ENCODE results near the gene GNAI3. TPM values are rescaled to one million over a fixed set of nuclear protein-coding genes. Genes with fewer than 3 reads are reported as not detected.

GNAI3 gene
- total and polyA plus RNA-seq, 2 donors (not counting 3 experiments of a cell fraction or from before 2014, with no cell fraction given), result 5.0 to 14.0 TPM

DNA sequence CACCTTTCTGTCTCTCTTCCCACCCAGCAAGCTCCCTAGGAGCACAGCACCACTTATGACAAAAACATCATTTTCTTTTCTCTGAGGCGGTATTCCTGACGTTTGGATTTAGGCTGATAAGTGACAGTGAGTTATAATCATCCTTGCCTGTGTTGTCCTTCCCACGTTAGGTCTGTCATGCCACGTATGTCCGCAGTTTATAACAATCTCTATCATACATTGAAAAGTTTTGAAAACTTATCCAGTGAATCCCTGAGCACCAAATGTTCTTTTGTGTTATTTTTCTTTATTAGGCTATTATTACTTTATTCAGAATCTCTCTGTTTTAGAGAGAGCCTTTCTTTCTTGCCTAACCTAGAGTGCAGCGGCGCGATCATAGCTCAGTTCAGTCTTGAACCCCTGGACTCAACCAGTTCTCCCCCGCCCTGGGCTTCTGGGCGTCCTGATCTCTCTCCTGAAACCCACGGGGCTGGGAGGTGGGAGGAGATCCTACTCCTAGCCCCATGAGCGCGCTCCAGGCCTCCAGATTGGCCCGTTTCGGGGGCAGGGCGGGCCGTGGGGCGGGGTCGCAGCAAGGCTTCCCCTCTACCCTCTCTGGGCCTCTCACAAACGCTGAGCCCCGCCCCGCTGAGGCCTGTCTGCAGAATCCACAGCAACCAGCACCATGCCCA lies 119.2 kb downstream of the GNAI3 start, which contains the start of gene GSTM2:
Gene GSTM2 (plus strand): TSS at position 606 of the 671 bp plus-strand sequence. CDS start 59 bp downstream, at position 665.
- H3K9ac ChIP-seq (replicated peaks; ENCODE audit: extremely low read depth, insufficient read depth, low read length), result peak within 1 kb of the TSS; percentile 19
- POLR2A ChIA-PET, result no interaction called here
- dilution Hi-C loops (cut with MboI; ENCODE audit: extremely low pct_ligation_motif_present, low sequenced_read_pairs), result no loop called here

More for the DNA sequence above, 119.2 kb downstream of the GNAI3 start, which contains the start of gene GSTM2:
- no peaks in the 10 kb centered on the region for H3K36me3 ChIP-seq (ENCODE audit: control insufficient read depth in 2 of 2, extremely low read depth in 1 of 2, insufficient read depth in 2 of 2, low read length in 2 of 2)
- H3K9me1 ChIP-seq (replicated peaks; ENCODE audit: control insufficient read depth, extremely low read depth, insufficient read depth, low read length), result no peaks in the 10 kb centered on the region
- FAIRE-seq, result peak; percentile 91
- H3K9me3 ChIP-seq (replicated peaks; ENCODE audit: control insufficient read depth, insufficient read depth, low read length), result no peaks in the 10 kb centered on the region
- no peaks in the 10 kb centered on the region for H4K20me1 ChIP-seq (replicated peaks; ENCODE audit: control insufficient read depth, extremely low read depth, insufficient read depth, low read length)
- CTCF ChIA-PET, result interaction anchor here (0.7 to 3.4 kb wide), 3 partner anchors 15 to 27 kb away, joined by 3 to 20 read pairs (median 4); no protein-coding TSS in a partner anchor
- H2AFZ ChIP-seq (ENCODE audit: low read depth, low read length), result peak within 1 kb of the TSS; percentile 65
- intact Hi-C loops (cut with micrococcal nuclease), result loop anchor here (1.0 to 5.0 kb wide), 2 partner anchors 39 to 95 kb away; partner anchors contain the start of gene EPS8L3
- TF ChIP-seq POLR2A (IDR thresholded peaks at IDR 0.05; ENCODE audit: low read depth, low read length) (no peak), EZH2 (IDR thresholded peaks at IDR 0.05; ENCODE audit: borderline replicate concordance, low read depth, low read length, severe bottlenecking) (no peak), POLR2AphosphoS5 (IDR thresholded peaks at IDR 0.05; ENCODE audit: insufficient read depth, low read depth, low read length) (no peak), JUN (IDR thresholded peaks at IDR 0.05; ENCODE audit: borderline replicate concordance, insufficient read depth, insufficient read length, low read depth) (no peak), GATA2 (IDR thresholded peaks at IDR 0.05; ENCODE audit: insufficient read depth, insufficient read length, low read depth, low read length) (no peak), FOS (IDR thresholded peaks at IDR 0.05; ENCODE audit: borderline replicate concordance, insufficient read depth, low read length) (no peak), MYC (IDR thresholded peaks at IDR 0.05; ENCODE audit: low read depth, low read length) (no peak)
- TF ChIP-seq, protein P1, sequence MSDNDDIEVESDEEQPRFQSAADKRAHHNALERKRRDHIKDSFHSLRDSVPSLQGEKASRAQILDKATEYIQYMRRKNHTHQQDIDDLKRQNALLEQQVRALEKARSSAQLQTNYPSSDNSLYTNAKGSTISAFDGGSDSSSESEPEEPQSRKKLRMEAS (IDR thresholded peaks at IDR 0.05; ENCODE audit: insufficient read depth, insufficient read length), result no peak
- TF ChIP-seq, protein P2, sequence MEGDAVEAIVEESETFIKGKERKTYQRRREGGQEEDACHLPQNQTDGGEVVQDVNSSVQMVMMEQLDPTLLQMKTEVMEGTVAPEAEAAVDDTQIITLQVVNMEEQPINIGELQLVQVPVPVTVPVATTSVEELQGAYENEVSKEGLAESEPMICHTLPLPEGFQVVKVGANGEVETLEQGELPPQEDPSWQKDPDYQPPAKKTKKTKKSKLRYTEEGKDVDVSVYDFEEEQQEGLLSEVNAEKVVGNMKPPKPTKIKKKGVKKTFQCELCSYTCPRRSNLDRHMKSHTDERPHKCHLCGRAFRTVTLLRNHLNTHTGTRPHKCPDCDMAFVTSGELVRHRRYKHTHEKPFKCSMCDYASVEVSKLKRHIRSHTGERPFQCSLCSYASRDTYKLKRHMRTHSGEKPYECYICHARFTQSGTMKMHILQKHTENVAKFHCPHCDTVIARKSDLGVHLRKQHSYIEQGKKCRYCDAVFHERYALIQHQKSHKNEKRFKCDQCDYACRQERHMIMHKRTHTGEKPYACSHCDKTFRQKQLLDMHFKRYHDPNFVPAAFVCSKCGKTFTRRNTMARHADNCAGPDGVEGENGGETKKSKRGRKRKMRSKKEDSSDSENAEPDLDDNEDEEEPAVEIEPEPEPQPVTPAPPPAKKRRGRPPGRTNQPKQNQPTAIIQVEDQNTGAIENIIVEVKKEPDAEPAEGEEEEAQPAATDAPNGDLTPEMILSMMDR (IDR thresholded peaks at IDR 0.05; ENCODE audit: extremely low read depth in 1 of 2, insufficient read depth in 1 of 2, low read depth in 1 of 2, low read length in 2 of 2), result no peak
- H3K79me2 ChIP-seq (ENCODE audit: control insufficient read depth, insufficient read depth, low read length), result no peaks in the 10 kb centered on the region
- H3K27ac ChIP-seq (ENCODE audit: insufficient read depth, low read depth, low read length), result no peak within 1 kb of the TSS
- peaks cover 5% of the 10 kb centered on the region for H3K4me1 ChIP-seq (ENCODE audit: control insufficient read depth, extremely low read depth, insufficient read depth, low read length)
- peak; percentile 85 for DNase-seq (ENCODE audit: low read depth, low spot score)
- no TSS peak for BruUV-seq (replicated peaks)
- peak within 1 kb of the TSS; percentile 13 to 33 (median 15) for H3K4me3 ChIP-seq (replicated peaks in 1 of 3; ENCODE audit: insufficient read depth in 1 of 3, low read depth in 1 of 3, low read length in 3 of 3)
- H3K27me3 ChIP-seq (ENCODE audit: control insufficient read depth in 2 of 2, insufficient read depth in 2 of 2, low read length in 2 of 2), result no peaks in the 10 kb centered on the region
- H3K4me2 ChIP-seq (ENCODE audit: insufficient read depth, low read length), result peak within 1 kb of the TSS; percentile 75

MicroRNA genes within 50 kb of the gene (microRNA counts, 767-probe panel; counts per million panel counts)
- 723 counts per million, percentile 96 among the panel's probes with 10 or more counts for microRNA hsa-miR-197-3p

Small RNAs within 50 kb of the gene (small RNA-seq; reads per million reads assigned to genes)
- not detected for gene RNU6V (ENCODE audit: insufficient read depth, insufficient read length, low read depth, low replicate concordance)

Other genes starting within 250 kb of the GNAI3 start
- not detected in 2 replicates for gene MYBPHL, start 241.6 kb upstream of the GNAI3 start, total RNA-seq
- gene MYBPHL, start 241.6 kb upstream of the GNAI3 start, polyA plus RNA-seq, result not detected in 2 replicates
- 16.8 and 17.8 TPM in 2 replicates for gene SORT1, start 150.7 kb upstream of the GNAI3 start, total RNA-seq
- gene SORT1, start 150.7 kb upstream of the GNAI3 start, polyA plus RNA-seq, result 6.4 and 6.8 TPM in 2 replicates
- 112 and 125 TPM in 2 replicates for gene PSMA5, start 122.2 kb upstream of the GNAI3 start, total RNA-seq
- gene PSMA5, start 122.2 kb upstream of the GNAI3 start, polyA plus RNA-seq, result 87.9 and 98.1 TPM in 2 replicates
- not detected in 2 replicates for gene SYPL2, start 82.1 kb upstream of the GNAI3 start, total RNA-seq
- gene SYPL2, start 82.1 kb upstream of the GNAI3 start, polyA plus RNA-seq, result 0.02 TPM in 1 of 2 replicates, not detected in the other
- gene ATXN7L2, start 64.7 kb upstream of the GNAI3 start, total RNA-seq, result 3.8 and 4.4 TPM in 2 replicates
- 4.9 and 5.7 TPM in 2 replicates for gene ATXN7L2, start 64.7 kb upstream of the GNAI3 start, polyA plus RNA-seq
- 6.9 and 7.3 TPM in 2 replicates for gene CYB561D1, start 54.5 kb upstream of the GNAI3 start, total RNA-seq
- 7.2 and 9.2 TPM in 2 replicates for gene CYB561D1, start 54.5 kb upstream of the GNAI3 start, polyA plus RNA-seq
- gene AMIGO1, start 38.9 kb upstream of the GNAI3 start, total RNA-seq, result 0.78 and 0.88 TPM in 2 replicates
- 0.67 and 0.80 TPM in 2 replicates for gene AMIGO1, start 38.9 kb upstream of the GNAI3 start, polyA plus RNA-seq
- gene GPR61, start 8.7 kb upstream of the GNAI3 start, total RNA-seq, result not detected in 2 replicates
- not detected in 2 replicates for gene GPR61, start 8.7 kb upstream of the GNAI3 start, polyA plus RNA-seq
- 0.30 TPM in 1 of 2 replicates, not detected in the other for gene GNAT2, start 71.0 kb downstream of the GNAI3 start, total RNA-seq
- 0.08 TPM in 1 of 2 replicates, not detected in the other for gene GNAT2, start 71.0 kb downstream of the GNAI3 start, polyA plus RNA-seq
- gene AMPD2, start 71.2 kb downstream of the GNAI3 start, total RNA-seq, result 69.4 and 82.7 TPM in 2 replicates
- 66.5 and 69.4 TPM in 2 replicates for gene AMPD2, start 71.2 kb downstream of the GNAI3 start, polyA plus RNA-seq
- 5.5 and 9.5 TPM in 2 replicates for gene GSTM4, start 107.5 kb downstream of the GNAI3 start, total RNA-seq
- 11.6 and 12.4 TPM in 2 replicates for gene GSTM4, start 107.5 kb downstream of the GNAI3 start, polyA plus RNA-seq
- 12.0 and 21.5 TPM in 2 replicates for gene GSTM2, start 119.4 kb downstream of the GNAI3 start, total RNA-seq
- 23.6 and 27.1 TPM in 2 replicates for gene GSTM2, start 119.4 kb downstream of the GNAI3 start, polyA plus RNA-seq
- 35.5 TPM in 1 of 2 replicates, not detected in the other for gene GSTM1, start 139.2 kb downstream of the GNAI3 start, total RNA-seq
- gene GSTM1, start 139.2 kb downstream of the GNAI3 start, polyA plus RNA-seq, result 0.16 TPM in 1 of 2 replicates, not detected in the other
- gene GSTM5, start 163.6 kb downstream of the GNAI3 start, total RNA-seq, result 0.51 and 1.6 TPM in 2 replicates
- gene GSTM5, start 163.6 kb downstream of the GNAI3 start, polyA plus RNA-seq, result 0.21 and 0.25 TPM in 2 replicates
- gene GSTM3, start 192.4 kb downstream of the GNAI3 start, total RNA-seq, result 18.5 and 27.9 TPM in 2 replicates
- gene GSTM3, start 192.4 kb downstream of the GNAI3 start, polyA plus RNA-seq, result 48.3 and 52.0 TPM in 2 replicates
- not detected in 2 replicates for gene EPS8L3, start 215.3 kb downstream of the GNAI3 start, total RNA-seq
- gene EPS8L3, start 215.3 kb downstream of the GNAI3 start, polyA plus RNA-seq, result not detected in 2 replicates

All from endothelial cell of umbilical vein (primary cell).